Body of pancreas (tissue), 4 donors: ENCODE results near the gene TMEM119.

Experiments used
- CTCF ChIP-seq, 7 experiments: fragments of 450-650 bp in 4 of 7; fragments of 200-600 bp in 3 of 7; sonication (generic) in 3 of 7; IDR thresholded peaks; one replicate each; pipeline ENCODE4 v1.5.1; 2016 to 2019; ENCODE audit warnings: antibody characterized with exemption in 7 of 7
- POLR2A ChIP-seq, 3 donors: fragments of 450-650 bp; IDR thresholded peaks; one replicate each; pipeline ENCODE4 v1.6.1; 2016; ENCODE audit warnings: antibody characterized with exemption in 3 of 3, mild to moderate bottlenecking in 2 of 3

DNA sequence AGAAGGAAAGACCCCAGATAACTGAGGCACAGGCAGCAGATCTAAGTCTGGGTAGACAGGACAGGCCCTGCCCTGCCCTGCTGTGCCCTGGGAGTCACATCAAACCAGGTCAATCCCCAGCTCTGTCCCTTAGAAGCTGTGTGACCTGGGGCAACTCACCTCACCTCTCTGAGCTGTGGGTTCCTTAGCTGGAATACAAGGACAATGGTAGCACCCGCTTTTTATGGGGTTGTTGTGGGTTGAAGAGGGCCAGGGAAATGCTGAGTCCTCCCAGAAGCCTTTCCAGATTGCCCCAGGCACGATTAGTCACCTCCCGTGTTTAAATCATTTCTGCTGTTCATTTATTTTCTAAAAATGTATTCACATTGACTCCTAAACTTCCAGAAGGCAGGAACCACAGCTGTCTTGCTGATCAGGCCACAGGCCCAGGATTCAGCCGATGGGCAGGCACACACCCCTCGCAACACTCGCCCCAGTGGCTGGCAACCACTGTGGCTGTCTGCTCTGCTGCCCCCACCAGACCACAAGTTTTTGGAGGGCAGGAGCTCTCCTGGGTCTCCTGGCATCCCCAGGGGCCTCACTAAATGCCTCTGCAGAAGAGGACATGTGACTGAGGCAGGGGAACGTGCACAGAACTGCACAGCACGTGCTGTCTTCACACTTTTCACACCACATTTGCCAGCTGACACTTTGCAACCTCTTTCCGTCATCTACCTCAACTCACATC, 32.8 kb upstream of the TMEM119 start:
- TF ChIP-seq POLR2A (IDR thresholded peaks at IDR 0.05) (no peak), CTCF (IDR thresholded peaks at IDR 0.05) (no peak)
